ENCODE measurements around the gene SPATA20. TPM values are rescaled to one million over a fixed set of nuclear protein-coding genes. Genes with fewer than 3 reads are reported as not detected.

Gene SPATA20
- polyA plus RNA-seq, 1 donor from 2014 or later, result 53.5 TPM

DNA sequence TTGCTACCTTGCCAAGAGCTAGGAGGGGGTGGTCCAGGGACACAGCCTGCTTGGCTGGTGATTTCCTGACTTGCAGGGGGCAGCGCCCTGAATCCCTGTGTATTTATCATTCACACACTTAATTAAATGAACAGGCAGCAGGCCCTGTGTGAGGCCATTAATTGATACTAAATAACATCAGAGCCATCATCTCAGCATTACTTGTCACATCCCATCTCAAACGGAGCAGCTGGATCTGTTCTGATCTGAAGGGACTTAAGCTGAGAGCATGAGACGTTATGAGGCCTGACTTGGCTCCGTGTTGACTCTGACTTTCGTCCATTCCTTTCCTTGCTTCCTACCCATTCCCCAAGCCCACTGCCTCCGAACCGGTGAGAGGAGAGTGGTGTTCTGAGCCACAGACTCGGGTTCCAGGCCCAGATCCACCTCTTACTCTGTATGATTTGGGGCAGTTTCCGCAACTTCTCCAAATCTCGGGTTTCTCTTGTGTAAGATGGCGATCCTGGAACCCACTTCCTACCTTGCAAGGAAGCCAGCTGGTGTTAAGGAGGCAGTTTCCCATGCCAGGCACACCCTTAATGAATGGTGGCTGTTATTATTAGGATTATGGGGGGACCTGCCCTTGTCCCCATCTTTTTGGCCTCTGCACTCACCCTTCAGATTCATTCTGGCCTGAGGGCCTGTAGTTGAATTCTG, 47.3 kb downstream of the SPATA20 start:
- no peak overlapping the region for H2AFZ ChIP-seq (ENCODE audit: low read depth, low read length)
- H3K9ac ChIP-seq (ENCODE audit: low read length), result peak overlapping the region; percentile 51
- no peaks in the 10 kb centered on the region for H3K9me2 ChIP-seq (ENCODE audit: insufficient read depth, low read length)
- peak overlapping the region; percentile 37 for H3K4me3 ChIP-seq (ENCODE audit: low read length)
- H3K4me2 ChIP-seq (ENCODE audit: low read length), result no peak overlapping the region
- H3K79me2 ChIP-seq (replicated peaks; ENCODE audit: insufficient read depth, low read length), result no peaks in the 10 kb centered on the region
- TF ChIP-seq MXI1 (conservative IDR thresholded peaks at IDR 0.05; ENCODE audit: poor library complexity, severe bottlenecking), result no peak
- TF ChIP-seq, protein P1, sequence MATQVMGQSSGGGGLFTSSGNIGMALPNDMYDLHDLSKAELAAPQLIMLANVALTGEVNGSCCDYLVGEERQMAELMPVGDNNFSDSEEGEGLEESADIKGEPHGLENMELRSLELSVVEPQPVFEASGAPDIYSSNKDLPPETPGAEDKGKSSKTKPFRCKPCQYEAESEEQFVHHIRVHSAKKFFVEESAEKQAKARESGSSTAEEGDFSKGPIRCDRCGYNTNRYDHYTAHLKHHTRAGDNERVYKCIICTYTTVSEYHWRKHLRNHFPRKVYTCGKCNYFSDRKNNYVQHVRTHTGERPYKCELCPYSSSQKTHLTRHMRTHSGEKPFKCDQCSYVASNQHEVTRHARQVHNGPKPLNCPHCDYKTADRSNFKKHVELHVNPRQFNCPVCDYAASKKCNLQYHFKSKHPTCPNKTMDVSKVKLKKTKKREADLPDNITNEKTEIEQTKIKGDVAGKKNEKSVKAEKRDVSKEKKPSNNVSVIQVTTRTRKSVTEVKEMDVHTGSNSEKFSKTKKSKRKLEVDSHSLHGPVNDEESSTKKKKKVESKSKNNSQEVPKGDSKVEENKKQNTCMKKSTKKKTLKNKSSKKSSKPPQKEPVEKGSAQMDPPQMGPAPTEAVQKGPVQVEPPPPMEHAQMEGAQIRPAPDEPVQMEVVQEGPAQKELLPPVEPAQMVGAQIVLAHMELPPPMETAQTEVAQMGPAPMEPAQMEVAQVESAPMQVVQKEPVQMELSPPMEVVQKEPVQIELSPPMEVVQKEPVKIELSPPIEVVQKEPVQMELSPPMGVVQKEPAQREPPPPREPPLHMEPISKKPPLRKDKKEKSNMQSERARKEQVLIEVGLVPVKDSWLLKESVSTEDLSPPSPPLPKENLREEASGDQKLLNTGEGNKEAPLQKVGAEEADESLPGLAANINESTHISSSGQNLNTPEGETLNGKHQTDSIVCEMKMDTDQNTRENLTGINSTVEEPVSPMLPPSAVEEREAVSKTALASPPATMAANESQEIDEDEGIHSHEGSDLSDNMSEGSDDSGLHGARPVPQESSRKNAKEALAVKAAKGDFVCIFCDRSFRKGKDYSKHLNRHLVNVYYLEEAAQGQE (IDR thresholded peaks at IDR 0.05; ENCODE audit: borderline replicate concordance), result no peak
- TF ChIP-seq RAD21 (conservative IDR thresholded peaks at IDR 0.05), result no peak
- TF ChIP-seq POLR2AphosphoS5 (IDR thresholded peaks at IDR 0.05), result no peak
- no peak for TF ChIP-seq TAF1 (IDR thresholded peaks at IDR 0.05; ENCODE audit: low read depth)
- TF ChIP-seq EP300 (conservative IDR thresholded peaks at IDR 0.05; ENCODE audit: poor library complexity, severe bottlenecking), result no peak
- TF ChIP-seq EZH2 (IDR thresholded peaks at IDR 0.05; ENCODE audit: borderline replicate concordance, insufficient read depth, low read length, poor library complexity, severe bottlenecking), result no peak
- TF ChIP-seq, protein P2, sequence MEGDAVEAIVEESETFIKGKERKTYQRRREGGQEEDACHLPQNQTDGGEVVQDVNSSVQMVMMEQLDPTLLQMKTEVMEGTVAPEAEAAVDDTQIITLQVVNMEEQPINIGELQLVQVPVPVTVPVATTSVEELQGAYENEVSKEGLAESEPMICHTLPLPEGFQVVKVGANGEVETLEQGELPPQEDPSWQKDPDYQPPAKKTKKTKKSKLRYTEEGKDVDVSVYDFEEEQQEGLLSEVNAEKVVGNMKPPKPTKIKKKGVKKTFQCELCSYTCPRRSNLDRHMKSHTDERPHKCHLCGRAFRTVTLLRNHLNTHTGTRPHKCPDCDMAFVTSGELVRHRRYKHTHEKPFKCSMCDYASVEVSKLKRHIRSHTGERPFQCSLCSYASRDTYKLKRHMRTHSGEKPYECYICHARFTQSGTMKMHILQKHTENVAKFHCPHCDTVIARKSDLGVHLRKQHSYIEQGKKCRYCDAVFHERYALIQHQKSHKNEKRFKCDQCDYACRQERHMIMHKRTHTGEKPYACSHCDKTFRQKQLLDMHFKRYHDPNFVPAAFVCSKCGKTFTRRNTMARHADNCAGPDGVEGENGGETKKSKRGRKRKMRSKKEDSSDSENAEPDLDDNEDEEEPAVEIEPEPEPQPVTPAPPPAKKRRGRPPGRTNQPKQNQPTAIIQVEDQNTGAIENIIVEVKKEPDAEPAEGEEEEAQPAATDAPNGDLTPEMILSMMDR (IDR thresholded peaks at IDR 0.05; ENCODE audit: poor library complexity, severe bottlenecking), result no peak
- no peak for TF ChIP-seq SMC3 (conservative IDR thresholded peaks at IDR 0.05; ENCODE audit: poor library complexity)
- no peaks in the 10 kb centered on the region for H4K20me1 ChIP-seq (ENCODE audit: insufficient read depth)
- H3K9me3 ChIP-seq (ENCODE audit: low read length), result no peaks in the 10 kb centered on the region
- H3F3A ChIP-seq (ENCODE audit: insufficient read depth, low read length, poor library complexity, severe bottlenecking), result no peaks in the 10 kb centered on the region
- peak overlapping the region; percentile 70 for H3K27ac ChIP-seq (ENCODE audit: low read length)
- no peaks in the 10 kb centered on the region for H3K27me3 ChIP-seq (ENCODE audit: insufficient read depth, low read depth, low read length)
- H3K36me3 ChIP-seq (ENCODE audit: insufficient read depth, low read length), result no peaks in the 10 kb centered on the region

- Histone ChIP-seq H3K36me3 (ENCODE audit: insufficient read depth, low read length) (no peaks in the 10 kb centered on the region), H3K9ac (ENCODE audit: low read length) (peak overlapping the region; percentile 24), H3K27ac (ENCODE audit: low read length) (no peak overlapping the region), H3K4me2 (ENCODE audit: low read length) (no peak overlapping the region), H3K27me3 (ENCODE audit: insufficient read depth, low read depth, low read length) (no peaks in the 10 kb centered on the region), H3K9me2 (ENCODE audit: insufficient read depth, low read length) (no peaks in the 10 kb centered on the region), H3K79me2 (replicated peaks; ENCODE audit: insufficient read depth, low read length) (no peaks in the 10 kb centered on the region), H3K9me3 (ENCODE audit: low read length) (no peaks in the 10 kb centered on the region), H4K20me1 (ENCODE audit: insufficient read depth) (no peaks in the 10 kb centered on the region), H2AFZ (ENCODE audit: low read depth, low read length) (no peak overlapping the region), H3F3A (ENCODE audit: insufficient read depth, low read length, poor library complexity, severe bottlenecking) (no peaks in the 10 kb centered on the region), H3K4me3 (ENCODE audit: low read length) (no peak overlapping the region)
- no peak for TF ChIP-seq POLR2AphosphoS5 (IDR thresholded peaks at IDR 0.05)
- no peak for TF ChIP-seq MXI1 (conservative IDR thresholded peaks at IDR 0.05; ENCODE audit: poor library complexity, severe bottlenecking)
- TF ChIP-seq SMC3 (conservative IDR thresholded peaks at IDR 0.05; ENCODE audit: poor library complexity), result no peak
- TF ChIP-seq, protein P2 (IDR thresholded peaks at IDR 0.05; ENCODE audit: poor library complexity, severe bottlenecking), result no peak
These were observed 47.9 kb downstream of the SPATA20 start for GRCh38 chr17:50594892-50595291.

Data from neural cell (in vitro differentiated cells).